ENCODE measurements around the gene GTF2A1L. TPM values are rescaled to one million over a fixed set of nuclear protein-coding genes. Genes with fewer than 3 reads are reported as not detected.
A peak's percentile ranks its signal among the peaks of the same experiment; 100 is the strongest.

GTF2A1L gene
- total and polyA plus RNA-seq, 10 of the 15 experiments (the other 5 are each of a cell fraction or from before 2014, with no cell fraction given) = not detected

GRCh38 chr2:48651158-48651790 is 33.6 kb downstream of the GTF2A1L start (continued):
- TF ChIP-seq NFYA (IDR thresholded peaks at IDR 0.05; ENCODE audit: borderline replicate concordance, low read depth, low read length) = no peak

GRCh38 chr2:48668992-48669391 is 51.3 kb downstream of the GTF2A1L start:
- no peak overlapping the region for H3K4me3 ChIP-seq
- CTCF ChIA-PET = no interaction called here
- no peaks in the 10 kb centered on the region for H3K9me3 ChIP-seq (replicated peaks; ENCODE audit: control insufficient read depth, insufficient read depth, low read length)
- WGBS (ENCODE audit: insufficient coverage, insufficient replicate concordance, low lambda C conversion rate, missing lambda C conversion rate) = 0% methylated on average over 1 of the region's 1 CpG
- H3K4me2 ChIP-seq (ENCODE audit: control insufficient read depth, insufficient read depth) = no peak overlapping the region
- DNase-seq (ENCODE audit: low read depth, low spot score) (no peak), FAIRE-seq (no peak), ATAC-seq (peak; percentile 54)
- no peaks in the 10 kb centered on the region for H3K36me3 ChIP-seq (ENCODE audit: control insufficient read depth in 2 of 2, insufficient read depth in 2 of 2, low read length in 1 of 2)
- TF ChIP-seq DPF2 (IDR thresholded peaks at IDR 0.05) (no peak), ZNF274 (IDR thresholded peaks at IDR 0.05; ENCODE audit: insufficient read depth, insufficient read length) (no peak), GABPA (IDR thresholded peaks at IDR 0.05; ENCODE audit: low read depth) (no peak)
- no TSS peak for BruUV-seq (replicated peaks)
- H2AFZ ChIP-seq (ENCODE audit: control insufficient read depth, low read depth, low read length) = no peak overlapping the region
- SMC1A ChIA-PET (ENCODE audit: uncharacterized antibody, unreplicated experiment) = no interaction called here
- RAD21 ChIA-PET (ENCODE audit: unreplicated experiment) = no interaction called here
- H3K9ac ChIP-seq (ENCODE audit: control insufficient read depth, insufficient read depth, low read length) = no peak overlapping the region
- H3K79me2 ChIP-seq (ENCODE audit: control insufficient read depth, insufficient read depth, low read length) = no peaks in the 10 kb centered on the region
- POLR2A ChIA-PET = no interaction called here
- H3K4me1 ChIP-seq (ENCODE audit: control insufficient read depth, insufficient read depth, low read length) = no peaks in the 10 kb centered on the region
- in situ Hi-C loops (cut with MboI) (no loop called here), intact Hi-C loops (cut with micrococcal nuclease; ENCODE audit: unreplicated experiment) (no loop called here)
- H3K27ac ChIP-seq (ENCODE audit: control insufficient read depth, insufficient read depth) = no peak overlapping the region
- H3K27me3 ChIP-seq (replicated peaks in 1 of 2; ENCODE audit: control insufficient read depth in 2 of 2, insufficient read depth in 2 of 2, low read length in 1 of 2) = no peaks in the 10 kb centered on the region
- no peaks in the 10 kb centered on the region for H4K20me1 ChIP-seq (ENCODE audit: control insufficient read depth, insufficient read depth)

DNA sequence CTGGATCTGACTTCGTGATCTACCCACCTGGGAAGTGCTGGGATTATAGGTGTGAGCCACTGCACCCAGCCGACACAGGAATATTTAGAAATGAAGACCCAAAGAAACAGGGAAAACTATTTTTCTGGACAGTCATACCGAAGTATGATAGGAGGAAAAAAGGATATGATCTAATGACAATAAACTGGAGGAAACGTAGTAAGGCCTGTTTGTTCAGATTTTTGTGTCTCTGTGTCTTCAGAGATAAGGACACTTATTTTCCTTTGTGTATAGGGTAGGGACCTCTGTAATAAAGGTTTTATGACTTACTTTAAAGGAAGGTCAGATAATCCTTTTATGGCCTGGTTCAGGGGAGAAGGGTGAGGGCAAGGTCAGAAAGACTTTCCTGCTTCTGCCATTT is 55.9 kb downstream of the GTF2A1L start:
- TF ChIP-seq HDAC6 (IDR thresholded peaks at IDR 0.05; ENCODE audit: unreplicated experiment) (no peak), POLR2AphosphoS5 (IDR thresholded peaks at IDR 0.05; ENCODE audit: low read length) (no peak), SMAD5 (IDR thresholded peaks at IDR 0.05; ENCODE audit: low read depth) (no peak), TCF12 (IDR thresholded peaks at IDR 0.05; ENCODE audit: low read depth, low read length) (no peak), CHD1 (IDR thresholded peaks at IDR 0.05; ENCODE audit: low read depth, low read length) (no peak), KAT2A (conservative IDR thresholded peaks at IDR 0.05; ENCODE audit: control insufficient read depth, low read depth, low read length) (no peak), RFX5 (IDR thresholded peaks at IDR 0.05; ENCODE audit: low read depth, low read length) (no peak), YY1 (IDR thresholded peaks at IDR 0.05; ENCODE audit: low read depth, low read length) (no peak), MYB (IDR thresholded peaks at IDR 0.05; ENCODE audit: borderline replicate concordance, low read depth, low read length) (no peak), ETV6 (conservative IDR thresholded peaks at IDR 0.05 in 1 of 2, IDR thresholded peaks at IDR 0.05 in 1 of 2; ENCODE audit: borderline replicate concordance in 1 of 2, low read depth in 1 of 2) (no peak), TAF1 (IDR thresholded peaks at IDR 0.05; ENCODE audit: borderline replicate concordance, low read depth, low read length) (no peak), ZNF622 (IDR thresholded peaks at IDR 0.05) (no peak), ZNF217 (IDR thresholded peaks at IDR 0.05) (no peak)
- TF ChIP-seq, protein P1, sequence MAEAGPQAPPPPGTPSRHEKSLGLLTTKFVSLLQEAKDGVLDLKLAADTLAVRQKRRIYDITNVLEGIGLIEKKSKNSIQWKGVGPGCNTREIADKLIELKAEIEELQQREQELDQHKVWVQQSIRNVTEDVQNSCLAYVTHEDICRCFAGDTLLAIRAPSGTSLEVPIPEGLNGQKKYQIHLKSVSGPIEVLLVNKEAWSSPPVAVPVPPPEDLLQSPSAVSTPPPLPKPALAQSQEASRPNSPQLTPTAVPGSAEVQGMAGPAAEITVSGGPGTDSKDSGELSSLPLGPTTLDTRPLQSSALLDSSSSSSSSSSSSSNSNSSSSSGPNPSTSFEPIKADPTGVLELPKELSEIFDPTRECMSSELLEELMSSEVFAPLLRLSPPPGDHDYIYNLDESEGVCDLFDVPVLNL (IDR thresholded peaks at IDR 0.05; ENCODE audit: low read depth, low read length) = no peak
- intact Hi-C loops (cut with micrococcal nuclease; ENCODE audit: unreplicated experiment) (no loop called here), in situ Hi-C loops (cut with MboI) (no loop called here)
- ChIA-PET RAD21 (ENCODE audit: unreplicated experiment) (no interaction called here), CTCF (no interaction called here), SMC1A (ENCODE audit: uncharacterized antibody, unreplicated experiment) (no interaction called here), POLR2A (no interaction called here)
- H3K79me2 ChIP-seq (ENCODE audit: control insufficient read depth, insufficient read depth, low read length) = no peaks in the 10 kb centered on the region
- no peaks in the 10 kb centered on the region for H3K9me3 ChIP-seq (replicated peaks; ENCODE audit: control insufficient read depth, insufficient read depth, low read length)
- no peaks in the 10 kb centered on the region for H3K4me1 ChIP-seq (ENCODE audit: control insufficient read depth, insufficient read depth, low read length)
- no peak overlapping the region for H2AFZ ChIP-seq (ENCODE audit: control insufficient read depth, low read depth, low read length)
- H3K36me3 ChIP-seq (ENCODE audit: control insufficient read depth in 2 of 2, insufficient read depth in 2 of 2, low read length in 1 of 2) = no peaks in the 10 kb centered on the region
- DNase-seq (ENCODE audit: low read depth, low spot score) (no peak), ATAC-seq (no peak), FAIRE-seq (no peak)
- BruUV-seq (replicated peaks) = no TSS peak
- no peak overlapping the region for H3K27ac ChIP-seq (ENCODE audit: control insufficient read depth, insufficient read depth)
- no peaks in the 10 kb centered on the region for H4K20me1 ChIP-seq (ENCODE audit: control insufficient read depth, insufficient read depth)
- no peak overlapping the region for H3K9ac ChIP-seq (ENCODE audit: control insufficient read depth, insufficient read depth, low read length)
- 43% methylated on average over 4 of the region's 4 CpGs for WGBS (ENCODE audit: insufficient coverage, insufficient replicate concordance, low lambda C conversion rate, missing lambda C conversion rate)
- H3K4me2 ChIP-seq (ENCODE audit: control insufficient read depth, insufficient read depth) = no peak overlapping the region
- no peak overlapping the region for H3K4me3 ChIP-seq
- no peaks in the 10 kb centered on the region for H3K27me3 ChIP-seq (replicated peaks in 1 of 2; ENCODE audit: control insufficient read depth in 2 of 2, insufficient read depth in 2 of 2, low read length in 1 of 2)
